ENCODE measurements around the gene SDK1. TPM values are rescaled to one million over a fixed set of nuclear protein-coding genes. Genes with fewer than 3 reads are reported as not detected.

SDK1 gene
- total and polyA plus RNA-seq, 7 donors, result 0.31 to 2.4 (median 1.3) TPM

DNA sequence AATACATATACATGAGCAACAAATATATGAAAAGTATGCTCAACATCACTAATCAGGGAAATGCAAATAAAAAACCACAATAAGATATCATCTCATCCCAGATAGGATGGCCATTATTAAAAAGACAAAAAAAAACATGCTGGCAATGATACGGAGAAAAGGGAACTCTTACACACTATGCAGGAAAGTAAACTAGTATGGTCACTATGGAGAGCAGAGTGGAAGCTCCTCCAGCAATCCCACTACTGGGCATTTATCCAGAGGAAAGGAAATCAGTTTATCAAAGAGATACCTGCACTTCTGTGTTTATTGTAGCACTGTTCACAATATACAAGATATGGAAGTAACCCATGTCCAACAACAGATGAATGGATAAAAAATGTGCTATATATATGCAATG lies 217.5 kb downstream of the SDK1 start:
- intact Hi-C loops (cut with DNase I), result no loop called here
- DNase-seq, result no peak
- TF ChIP-seq, protein P1, sequence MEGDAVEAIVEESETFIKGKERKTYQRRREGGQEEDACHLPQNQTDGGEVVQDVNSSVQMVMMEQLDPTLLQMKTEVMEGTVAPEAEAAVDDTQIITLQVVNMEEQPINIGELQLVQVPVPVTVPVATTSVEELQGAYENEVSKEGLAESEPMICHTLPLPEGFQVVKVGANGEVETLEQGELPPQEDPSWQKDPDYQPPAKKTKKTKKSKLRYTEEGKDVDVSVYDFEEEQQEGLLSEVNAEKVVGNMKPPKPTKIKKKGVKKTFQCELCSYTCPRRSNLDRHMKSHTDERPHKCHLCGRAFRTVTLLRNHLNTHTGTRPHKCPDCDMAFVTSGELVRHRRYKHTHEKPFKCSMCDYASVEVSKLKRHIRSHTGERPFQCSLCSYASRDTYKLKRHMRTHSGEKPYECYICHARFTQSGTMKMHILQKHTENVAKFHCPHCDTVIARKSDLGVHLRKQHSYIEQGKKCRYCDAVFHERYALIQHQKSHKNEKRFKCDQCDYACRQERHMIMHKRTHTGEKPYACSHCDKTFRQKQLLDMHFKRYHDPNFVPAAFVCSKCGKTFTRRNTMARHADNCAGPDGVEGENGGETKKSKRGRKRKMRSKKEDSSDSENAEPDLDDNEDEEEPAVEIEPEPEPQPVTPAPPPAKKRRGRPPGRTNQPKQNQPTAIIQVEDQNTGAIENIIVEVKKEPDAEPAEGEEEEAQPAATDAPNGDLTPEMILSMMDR (IDR thresholded peaks at IDR 0.05), result no peak
- 38 to 77% (median 53%) methylated on average over 1 of the region's 1 CpG for WGBS, 3 donors
- H3K27ac ChIP-seq, result no peak overlapping the region
- no peak for ATAC-seq
- H3K36me3 ChIP-seq (ENCODE audit: insufficient read depth in 1 of 2, low read depth in 1 of 2), result no peaks in the 10 kb centered on the region
- H3K4me3 ChIP-seq, result no peak overlapping the region
- H3K9me3 ChIP-seq, result no peaks in the 10 kb centered on the region
- H3K4me1 ChIP-seq, result no peaks in the 10 kb centered on the region
- H3K27me3 ChIP-seq (ENCODE audit: insufficient read depth in 3 of 3, low read length in 2 of 3), result no peaks in the 10 kb centered on the region

DNA sequence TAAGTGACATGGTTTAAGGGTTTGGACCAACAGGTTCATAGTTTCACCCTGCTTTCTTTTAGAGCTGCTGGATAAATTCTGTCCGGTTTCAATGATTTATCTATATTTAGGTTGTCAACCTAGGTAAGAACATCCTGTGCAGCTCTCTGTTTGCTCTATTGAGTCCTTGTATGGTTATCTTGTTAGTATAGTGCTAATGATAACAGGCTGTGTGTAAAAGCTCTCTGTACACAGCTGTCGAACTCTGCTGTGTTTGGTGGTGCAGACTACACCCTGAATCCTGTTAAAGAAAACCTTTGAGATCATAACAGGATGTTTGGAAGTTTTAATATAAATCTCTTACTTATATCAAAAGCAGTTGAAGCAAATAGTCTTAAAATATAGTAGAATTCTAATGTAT lies 219.2 kb downstream of the SDK1 start:
- Histone ChIP-seq H3K36me3 (ENCODE audit: insufficient read depth in 1 of 2, low read depth in 1 of 2) (no peaks in the 10 kb centered on the region), H3K4me1 (no peaks in the 10 kb centered on the region), H3K27ac (no peak overlapping the region), H3K27me3 (ENCODE audit: insufficient read depth in 3 of 3, low read length in 2 of 3) (no peaks in the 10 kb centered on the region), H3K4me3 (no peak overlapping the region), H3K9me3 (no peaks in the 10 kb centered on the region)
- whole genome bisulfite sequencing, 3 donors, result 49 to 64% (median 52%) methylated on average over 2 of the region's 2 CpGs
- ATAC-seq, result no peak
- intact Hi-C loops (cut with DNase I), result no loop called here
- TF ChIP-seq, protein P1 (IDR thresholded peaks at IDR 0.05), result no peak
- no peak for DNase-seq

DNA sequence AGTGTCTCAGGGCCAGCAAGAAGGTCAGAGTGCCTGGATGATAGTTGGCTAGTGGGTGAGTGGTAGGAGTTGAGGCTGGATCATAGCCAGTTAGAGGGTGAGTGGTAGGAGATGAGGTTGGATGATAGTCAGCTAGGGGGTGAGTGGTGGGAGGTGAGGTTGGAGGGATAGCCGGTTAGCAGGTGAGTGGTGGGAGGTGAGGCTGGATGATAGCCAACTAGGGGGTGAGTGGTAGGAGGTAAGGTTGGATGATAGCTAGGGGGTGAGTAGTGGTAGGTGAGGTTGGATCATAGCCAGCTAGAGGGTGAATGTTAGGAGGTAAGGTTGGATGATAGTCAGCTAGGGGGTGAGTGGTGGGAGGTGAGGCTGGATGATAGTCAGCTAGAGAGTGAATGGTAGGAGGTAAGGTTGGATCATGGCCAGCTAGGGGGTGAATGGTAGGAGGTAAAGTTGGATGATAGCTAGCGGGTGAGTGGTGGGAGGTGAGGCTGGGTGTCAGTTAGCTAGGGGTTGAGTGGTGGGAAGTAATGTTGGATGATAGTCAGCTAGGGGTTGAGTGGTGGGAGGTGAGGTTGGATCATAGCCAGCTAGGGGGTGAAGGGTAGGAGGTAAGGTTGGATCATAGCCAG lies 226.6 kb downstream of the SDK1 start:
- Histone ChIP-seq H3K27me3 (ENCODE audit: insufficient read depth in 3 of 3, low read length in 2 of 3) (no peaks in the 10 kb centered on the region), H3K4me3 (no peak overlapping the region), H3K36me3 (ENCODE audit: insufficient read depth in 1 of 2, low read depth in 1 of 2) (no peaks in the 10 kb centered on the region), H3K4me1 (no peaks in the 10 kb centered on the region), H3K9me3 (no peaks in the 10 kb centered on the region), H3K27ac (no peak overlapping the region)
- WGBS, 3 donors, result 92 to 97% (median 94%) methylated on average over 2 of the region's 2 CpGs
- TF ChIP-seq, protein P1 (IDR thresholded peaks at IDR 0.05), result no peak
- intact Hi-C loops (cut with DNase I), result no loop called here
- ATAC-seq (no peak), DNase-seq (no peak)

DNA sequence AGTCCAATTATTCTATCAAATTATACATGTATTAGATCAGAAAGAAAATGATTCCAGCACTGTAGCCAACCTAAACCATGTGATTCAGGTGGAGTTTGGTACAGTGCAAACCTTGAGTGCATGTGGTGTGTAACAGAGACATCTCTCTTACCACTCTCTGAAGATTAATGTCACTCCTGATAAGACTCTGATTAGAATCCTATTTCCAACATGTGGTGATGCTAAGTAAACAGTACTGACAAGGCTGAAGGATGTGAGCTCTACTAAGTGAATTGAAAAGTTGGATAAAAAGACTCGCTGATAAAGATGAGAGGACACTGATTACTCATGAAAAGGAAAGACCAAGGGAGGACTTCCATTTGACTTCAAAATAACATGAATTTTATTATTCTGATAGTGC lies 232.0 kb downstream of the SDK1 start:
- intact Hi-C loops (cut with DNase I), result no loop called here
- no peaks in the 10 kb centered on the region for H3K4me1 ChIP-seq
- no peak overlapping the region for H3K4me3 ChIP-seq
- 92 to 96% (median 92%) methylated on average over 1 of the region's 1 CpG for WGBS, 3 donors
- H3K36me3 ChIP-seq (ENCODE audit: insufficient read depth in 1 of 2, low read depth in 1 of 2), result no peaks in the 10 kb centered on the region
- ATAC-seq (no peak), DNase-seq (no peak)
- TF ChIP-seq, protein P1 (IDR thresholded peaks at IDR 0.05), result no peak
- H3K27ac ChIP-seq, result no peak overlapping the region
- H3K9me3 ChIP-seq, result no peaks in the 10 kb centered on the region
- no peaks in the 10 kb centered on the region for H3K27me3 ChIP-seq (ENCODE audit: insufficient read depth in 3 of 3, low read length in 2 of 3)

Data from psoas muscle (tissue), 8 donors.